Astrocyte (in vitro differentiated cells and primary cell): ENCODE results near the gene SLC43A3. TPM values are rescaled to one million over a fixed set of nuclear protein-coding genes. Genes with fewer than 3 reads are reported as not detected.

ENCODE experiments used
- DNase-seq: peaks from one replicate; pipeline ENCODE4 v3.0.0-alpha.2; 2010; ENCODE audit warnings: low read depth
- FAIRE-seq: peaks from 2 replicates; lab custom pipeline; 2011; peaks lifted over from hg19 to GRCh38; lab: Jason Lieb, UNC
- H2AFZ ChIP-seq: 2 replicates; pipeline ENCODE4 v1.6.0; 2012; ENCODE audit warnings: low read depth, low read length, inconsistent platforms
- H3K27ac ChIP-seq: 2 replicates; pipeline ENCODE4 v1.5.1; 2011; ENCODE audit warnings: low read depth, low read length, inconsistent platforms
- H3K27me3 ChIP-seq: 2 replicates; pipeline ENCODE4 v1.6.0; 2011; ENCODE audit warnings: low read length, inconsistent platforms; ENCODE audit not compliant: insufficient read depth
- H3K36me3 ChIP-seq: 2 replicates; pipeline ENCODE4 v1.5.1; 2011; ENCODE audit warnings: low read length, inconsistent platforms; ENCODE audit not compliant: insufficient read depth
- H3K4me1 ChIP-seq: 2 replicates; pipeline ENCODE4 v1.5.1; 2011; ENCODE audit warnings: low read length, inconsistent platforms; ENCODE audit not compliant: insufficient read depth
- H3K4me2 ChIP-seq: 2 replicates; pipeline ENCODE4 v1.6.0; 2012; ENCODE audit warnings: low read length, inconsistent platforms
- H3K4me3 ChIP-seq: 2 replicates; pipeline ENCODE4 v1.5.1; 2011; ENCODE audit warnings: low read depth, mild to moderate bottlenecking, low read length, inconsistent platforms; ENCODE audit not compliant: insufficient read depth
- H3K79me2 ChIP-seq: 2 replicates; pipeline ENCODE4 v1.6.0; 2012; ENCODE audit warnings: mild to moderate bottlenecking, low read length, inconsistent platforms; ENCODE audit not compliant: insufficient read depth
- H3K9ac ChIP-seq: 2 replicates; pipeline ENCODE4 v1.6.0; 2012; ENCODE audit warnings: mild to moderate bottlenecking, low read length, inconsistent platforms
- H3K9me3 ChIP-seq: 2 replicates; pipeline ENCODE4 v1.5.1; 2012; ENCODE audit warnings: low read depth, mild to moderate bottlenecking, low read length, inconsistent platforms; ENCODE audit not compliant: insufficient read depth
- H4K20me1 ChIP-seq: 2 replicates; pipeline ENCODE4 v1.6.0; 2012; ENCODE audit warnings: low read length, inconsistent platforms; ENCODE audit not compliant: insufficient read depth
- H3K27ac Mint-ChIP-seq: one replicate; pipeline ENCODE4 v1.8.0; 2021; ENCODE audit warnings: mild to moderate bottlenecking, mixed read lengths; ENCODE audit not compliant: unreplicated experiment
- H3K27me3 Mint-ChIP-seq: one replicate; pipeline ENCODE4 v1.8.0; 2021; ENCODE audit warnings: low read depth, mixed read lengths; ENCODE audit not compliant: unreplicated experiment
- H3K36me3 Mint-ChIP-seq: one replicate; pipeline ENCODE4 v1.8.0; 2021; ENCODE audit warnings: low read depth, mixed read lengths; ENCODE audit not compliant: unreplicated experiment
- H3K4me1 Mint-ChIP-seq: one replicate; pipeline ENCODE4 v1.8.0; 2021; ENCODE audit warnings: low read depth, mixed read lengths; ENCODE audit not compliant: unreplicated experiment
- H3K4me3 Mint-ChIP-seq: one replicate; pipeline ENCODE4 v1.8.0; 2021; ENCODE audit warnings: mild to moderate bottlenecking, moderate library complexity, mixed read lengths; ENCODE audit not compliant: unreplicated experiment
- H3K9me3 Mint-ChIP-seq: one replicate; pipeline ENCODE4 v1.8.0; 2021; ENCODE audit warnings: mild to moderate bottlenecking, mixed read lengths; ENCODE audit not compliant: unreplicated experiment
- EZH2 ChIP-seq: IDR thresholded peaks from 2 replicates; pipeline ENCODE4 v1.6.1; 2012; ENCODE audit warnings: mild to moderate bottlenecking, low read length, inconsistent platforms; ENCODE audit not compliant: insufficient read depth
- total RNA-seq: library from RNA; stranded (reverse); gene quantifications from 2 replicates; pipeline ENCODE4 v1.2.1, GENCODE V29; 2021
- TF ChIP-seq, protein P1 (sequence below): IDR thresholded peaks from 2 replicates; pipeline ENCODE4 v1.5.1; 2011; ENCODE audit warnings: low read depth, mild to moderate bottlenecking, inconsistent platforms, low read length, moderate library complexity; ENCODE audit not compliant: insufficient read depth

SLC43A3 gene
- total RNA-seq, 1 donor from 2014 or later, result 16.4 TPM

GRCh38 chr11:57414612-57415212, 12.2 kb downstream of the SLC43A3 start:
- no peak for FAIRE-seq
- Histone ChIP-seq H3K9ac (no peak overlapping the region), H3K79me2 (no peaks in the 10 kb centered on the region), H2AFZ (no peak overlapping the region), H4K20me1 (no peaks in the 10 kb centered on the region), H3K4me1 (no peaks in the 10 kb centered on the region), H3K27ac (no peak overlapping the region), H3K4me2 (no peak overlapping the region), H3K4me3 (no peak overlapping the region), H3K27me3 (no peaks in the 10 kb centered on the region), H3K9me3 (no peaks in the 10 kb centered on the region), H3K36me3 (peaks cover 6% of the 10 kb centered on the region)
- TF ChIP-seq, protein P1, sequence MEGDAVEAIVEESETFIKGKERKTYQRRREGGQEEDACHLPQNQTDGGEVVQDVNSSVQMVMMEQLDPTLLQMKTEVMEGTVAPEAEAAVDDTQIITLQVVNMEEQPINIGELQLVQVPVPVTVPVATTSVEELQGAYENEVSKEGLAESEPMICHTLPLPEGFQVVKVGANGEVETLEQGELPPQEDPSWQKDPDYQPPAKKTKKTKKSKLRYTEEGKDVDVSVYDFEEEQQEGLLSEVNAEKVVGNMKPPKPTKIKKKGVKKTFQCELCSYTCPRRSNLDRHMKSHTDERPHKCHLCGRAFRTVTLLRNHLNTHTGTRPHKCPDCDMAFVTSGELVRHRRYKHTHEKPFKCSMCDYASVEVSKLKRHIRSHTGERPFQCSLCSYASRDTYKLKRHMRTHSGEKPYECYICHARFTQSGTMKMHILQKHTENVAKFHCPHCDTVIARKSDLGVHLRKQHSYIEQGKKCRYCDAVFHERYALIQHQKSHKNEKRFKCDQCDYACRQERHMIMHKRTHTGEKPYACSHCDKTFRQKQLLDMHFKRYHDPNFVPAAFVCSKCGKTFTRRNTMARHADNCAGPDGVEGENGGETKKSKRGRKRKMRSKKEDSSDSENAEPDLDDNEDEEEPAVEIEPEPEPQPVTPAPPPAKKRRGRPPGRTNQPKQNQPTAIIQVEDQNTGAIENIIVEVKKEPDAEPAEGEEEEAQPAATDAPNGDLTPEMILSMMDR, result no peak
- no peak for TF ChIP-seq EZH2
- Mint-ChIP-seq H3K9me3 (no peaks in the 10 kb centered on the region), H3K4me1 (peaks cover 7% of the 10 kb centered on the region), H3K4me3 (no peak overlapping the region), H3K27ac (no peak overlapping the region), H3K27me3 (no peaks in the 10 kb centered on the region), H3K36me3 (peaks cover 30% of the 10 kb centered on the region)
- no peak for DNase-seq

GRCh38 chr11:57413681-57414080, 13.2 kb downstream of the SLC43A3 start:
- peaks cover 30% of the 10 kb centered on the region for H3K36me3 Mint-ChIP-seq
- Histone ChIP-seq H3K9ac (no peak overlapping the region), H3K36me3 (peaks cover 6% of the 10 kb centered on the region), H3K4me1 (no peaks in the 10 kb centered on the region), H4K20me1 (no peaks in the 10 kb centered on the region), H3K4me3 (no peak overlapping the region), H3K27me3 (no peaks in the 10 kb centered on the region), H3K79me2 (no peaks in the 10 kb centered on the region), H3K4me2 (no peak overlapping the region), H3K9me3 (no peaks in the 10 kb centered on the region), H2AFZ (no peak overlapping the region), H3K27ac (no peak overlapping the region)
- H3K27me3 Mint-ChIP-seq, result no peaks in the 10 kb centered on the region
- TF ChIP-seq EZH2, result no peak
- TF ChIP-seq, protein P1, result no peak
- H3K4me1 Mint-ChIP-seq, result peaks cover 7% of the 10 kb centered on the region
- no peak overlapping the region for H3K27ac Mint-ChIP-seq
- FAIRE-seq, result no peak
- H3K9me3 Mint-ChIP-seq, result no peaks in the 10 kb centered on the region
- DNase-seq, result no peak
- H3K4me3 Mint-ChIP-seq, result no peak overlapping the region

- Histone ChIP-seq H3K79me2 (no peaks in the 10 kb centered on the region), H3K4me2 (no peak overlapping the region), H3K9ac (no peak overlapping the region), H4K20me1 (no peaks in the 10 kb centered on the region), H3K27me3 (no peaks in the 10 kb centered on the region), H3K4me3 (no peak overlapping the region), H3K9me3 (no peaks in the 10 kb centered on the region), H3K36me3 (peaks cover 10% of the 10 kb centered on the region), H3K4me1 (no peaks in the 10 kb centered on the region), H3K27ac (no peak overlapping the region), H2AFZ (no peak overlapping the region)
- Mint-ChIP-seq H3K4me1 (peaks cover 24% of the 10 kb centered on the region), H3K4me3 (no peak overlapping the region), H3K27me3 (no peaks in the 10 kb centered on the region), H3K9me3 (no peaks in the 10 kb centered on the region), H3K27ac (no peak overlapping the region), H3K36me3 (peaks cover 26% of the 10 kb centered on the region)
- DNase-seq, result peak; percentile 88
- TF ChIP-seq, protein P1, result no peak
- no peak for TF ChIP-seq EZH2
- FAIRE-seq, result no peak
Observed at GRCh38 chr11:57410287-57410686, 16.6 kb downstream of the SLC43A3 start.
